ENCODE results near the gene RNF114.
"Not testable (repeated sequence)": the region's sequence is repeated elsewhere in the genome, so short reads cannot be mapped to it uniquely, and the experiment has no call there.

The RNF114 gene

DNA sequence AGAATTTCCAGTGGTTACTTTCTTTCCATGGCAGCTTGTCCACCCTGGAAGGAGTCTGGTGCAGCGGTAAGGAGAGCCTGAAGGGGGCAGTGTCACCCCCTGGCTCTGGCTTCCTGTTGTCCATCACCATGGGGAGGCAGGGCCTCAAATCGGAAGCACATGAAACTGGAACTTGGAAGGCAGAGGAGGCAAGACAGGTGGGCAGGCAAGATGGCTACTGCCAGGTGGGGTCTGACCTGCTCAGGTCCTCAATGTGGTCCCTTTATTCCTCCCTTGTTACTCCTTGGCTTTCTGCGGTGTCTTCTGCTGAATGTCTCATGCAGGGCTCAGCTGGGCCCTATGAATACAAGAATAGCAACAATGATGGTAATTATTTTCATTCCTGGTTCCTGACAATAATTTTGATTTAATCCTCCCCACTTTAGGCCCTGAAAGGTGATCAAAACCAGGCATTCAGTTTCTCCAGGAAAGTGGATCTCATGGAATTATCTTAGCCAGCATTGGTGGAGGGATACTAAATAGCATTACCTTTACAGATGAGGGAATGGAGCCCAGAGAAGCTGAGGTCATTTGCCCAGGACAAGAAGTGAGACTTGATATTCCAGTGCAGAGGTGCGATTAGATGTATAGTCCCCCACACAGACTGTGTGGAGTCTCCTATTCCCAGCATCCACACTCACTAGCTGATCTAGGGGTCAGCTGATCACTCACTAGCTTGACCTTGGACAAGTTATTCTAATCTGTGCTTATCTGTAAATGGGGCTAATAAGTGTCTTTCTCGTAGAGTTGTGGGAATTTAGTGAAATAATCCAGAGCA, 29.0 kb downstream of the RNF114 start:
- no peak for DNase-seq (ENCODE audit: low read depth, low spot score)

DNA sequence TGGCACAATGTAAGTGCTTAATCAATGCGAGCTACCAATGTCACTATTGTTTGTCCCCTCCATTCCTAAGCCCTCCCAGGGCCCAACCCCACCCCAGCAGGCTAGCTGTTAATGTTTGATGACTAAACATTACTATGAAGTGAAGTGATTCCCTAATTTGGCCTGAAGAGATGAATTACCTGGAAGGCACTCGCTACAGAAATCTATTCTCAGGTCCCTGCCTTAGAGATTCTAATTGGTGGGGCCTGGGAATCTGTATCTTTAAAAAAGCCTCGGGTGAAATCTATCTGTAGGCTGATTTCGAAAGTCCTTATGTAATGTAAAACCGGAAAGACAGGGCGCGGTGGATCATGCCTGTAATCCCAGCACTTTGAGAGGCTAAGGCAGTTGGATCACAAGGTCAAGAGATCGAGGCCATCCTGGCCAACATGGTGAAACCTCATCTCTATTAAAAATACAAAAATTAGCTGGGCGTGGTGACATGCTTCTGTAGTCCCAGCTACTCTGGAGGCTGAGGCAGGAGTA, 29.6 kb downstream of the RNF114 start:
- DNase-seq (ENCODE audit: low read depth, low spot score): no peak

DNA sequence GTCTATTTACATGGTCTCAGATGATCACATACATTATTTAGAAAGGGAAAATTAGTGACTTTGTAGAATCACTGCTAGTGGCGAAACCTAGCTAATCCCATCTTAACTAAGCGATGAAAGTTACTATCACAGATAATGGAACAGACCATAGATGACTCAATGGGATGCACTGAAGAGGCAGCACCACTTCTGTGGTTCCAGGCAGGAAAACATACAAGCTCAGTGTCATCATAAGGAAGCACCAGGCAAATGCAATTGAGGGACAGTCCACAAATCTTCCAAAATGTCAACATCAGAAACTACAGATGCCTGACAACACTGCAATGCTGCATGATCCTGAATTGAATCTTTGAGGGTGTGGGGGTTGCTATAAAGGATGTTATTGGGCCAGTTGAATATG, 30.7 kb downstream of the RNF114 start:
- no peak for DNase-seq (ENCODE audit: low read depth, low spot score)

DNA sequence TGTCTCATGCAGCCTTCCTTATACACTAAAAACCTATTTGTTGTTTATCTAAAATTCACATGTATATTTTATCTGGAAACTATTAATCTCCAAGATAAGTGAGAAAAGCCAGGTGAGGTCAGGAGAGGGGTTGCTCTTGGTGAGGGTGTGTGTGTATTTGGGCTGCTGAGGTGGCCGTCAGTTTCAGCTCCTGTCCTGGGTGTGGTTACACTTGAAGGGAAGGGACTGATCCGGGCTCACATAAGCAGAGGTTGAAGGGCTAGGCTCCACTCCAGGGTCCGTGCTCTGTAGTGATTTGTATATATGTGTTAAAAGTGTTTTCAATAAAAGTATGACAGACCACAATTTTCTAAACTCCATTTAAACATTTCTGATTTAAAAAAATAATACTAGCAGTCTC, 33.0 kb downstream of the RNF114 start:
- DNase-seq (ENCODE audit: low read depth, low spot score): no peak

DNA sequence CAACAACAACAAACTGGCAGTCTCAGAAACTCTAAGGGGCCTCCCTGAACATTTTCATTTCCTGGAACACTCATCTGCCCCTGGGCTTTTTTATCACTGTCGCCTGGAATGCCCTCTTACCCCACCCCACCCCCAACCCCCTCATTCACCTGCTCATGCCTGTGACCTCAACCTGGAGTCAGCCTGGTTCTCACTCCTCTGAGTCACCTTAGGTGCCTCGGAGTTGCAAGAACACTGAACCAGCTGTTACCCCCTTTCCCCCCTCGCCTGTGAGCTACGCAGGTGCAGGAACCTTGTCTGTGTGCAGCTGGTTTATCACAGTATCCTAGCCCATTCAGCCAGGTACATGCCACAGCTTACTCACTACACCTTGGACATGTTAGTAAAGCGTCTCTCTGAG, 33.7 kb downstream of the RNF114 start:
- DNase-seq (ENCODE audit: low read depth, low spot score): no peak

DNA sequence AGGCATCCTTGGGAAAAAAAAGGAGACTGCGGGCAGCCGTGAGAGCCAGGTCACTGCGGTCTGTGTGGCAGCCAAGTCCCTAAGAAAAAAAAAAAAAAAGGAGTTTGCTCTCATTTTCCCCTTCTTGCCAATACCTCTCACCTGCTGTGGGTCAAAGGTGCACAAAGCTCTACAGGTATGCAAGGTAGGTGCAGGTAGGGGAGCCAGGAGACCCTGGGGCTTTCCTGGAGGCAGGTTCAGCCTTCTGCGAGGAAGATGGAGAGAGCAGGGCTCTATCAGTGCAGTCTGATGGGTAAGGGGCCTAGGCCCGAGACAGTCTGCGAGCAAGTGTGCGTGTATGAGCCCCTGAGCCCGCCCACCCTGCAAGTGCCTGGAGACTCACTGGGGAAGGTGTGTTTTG, 34.3 kb downstream of the RNF114 start:
- no peak for DNase-seq (ENCODE audit: low read depth, low spot score)

DNA sequence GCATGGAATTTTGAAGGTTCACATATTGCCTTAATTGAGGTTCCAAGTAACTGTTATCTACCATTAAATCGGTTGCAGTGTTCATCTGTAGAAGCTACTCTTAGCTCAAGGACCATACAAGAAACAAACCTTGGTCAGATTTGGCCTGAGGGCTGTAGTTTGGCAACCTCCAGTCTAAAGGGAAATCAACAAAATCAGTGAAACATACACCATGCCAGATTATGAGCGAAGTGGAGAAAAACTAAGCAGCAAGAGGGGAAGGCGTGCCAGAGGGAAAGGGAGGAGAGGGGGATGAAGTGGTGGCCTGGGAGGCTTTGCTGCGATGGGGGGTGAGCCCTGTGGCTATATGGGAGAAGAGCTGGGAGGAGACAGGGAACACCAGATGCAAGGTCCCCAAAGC, 37.8 kb downstream of the RNF114 start:
- DNase-seq (ENCODE audit: low read depth, low spot score): no peak

DNA sequence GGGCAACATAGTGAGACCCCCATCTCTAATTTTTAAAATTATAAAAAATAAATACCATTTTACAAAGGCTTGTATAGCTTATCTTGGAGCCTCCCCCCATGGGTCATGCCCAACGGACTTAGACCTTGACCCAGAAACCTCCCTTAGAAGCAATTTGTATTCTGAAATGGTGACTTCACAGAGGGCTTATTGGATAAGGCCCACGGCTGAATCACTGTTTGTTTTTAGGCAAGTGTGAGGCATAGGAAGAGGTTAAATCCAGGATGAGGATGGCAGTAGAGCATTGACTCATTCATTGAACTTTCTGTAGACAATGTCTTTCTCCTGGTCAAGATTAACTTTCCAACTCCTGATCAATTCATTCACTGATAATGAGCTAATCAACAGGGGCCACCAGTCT, 40.3 kb downstream of the RNF114 start:
- no peak for DNase-seq (ENCODE audit: low read depth, low spot score)

DNA sequence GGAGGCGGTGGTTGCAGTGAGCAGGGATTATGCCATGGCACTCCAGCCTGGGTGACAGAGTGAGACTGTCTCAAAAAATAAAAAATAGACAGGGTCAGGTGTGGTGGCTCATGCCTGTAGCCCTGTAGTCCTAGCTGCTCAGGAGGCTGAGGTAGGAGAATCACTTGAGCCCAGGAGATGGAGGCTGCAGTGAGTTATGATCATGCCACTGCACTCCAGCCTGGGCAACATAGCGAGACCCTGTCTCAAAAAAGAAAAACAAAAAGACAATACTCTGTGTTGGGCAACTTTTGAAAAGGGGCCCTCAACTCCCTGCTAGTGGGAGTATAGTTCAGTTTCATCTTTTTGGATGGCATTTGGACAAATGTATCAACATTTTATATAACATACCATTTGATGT, 41.5 kb downstream of the RNF114 start:
- not testable (repeated sequence) for DNase-seq (ENCODE audit: low read depth, low spot score)

DNA sequence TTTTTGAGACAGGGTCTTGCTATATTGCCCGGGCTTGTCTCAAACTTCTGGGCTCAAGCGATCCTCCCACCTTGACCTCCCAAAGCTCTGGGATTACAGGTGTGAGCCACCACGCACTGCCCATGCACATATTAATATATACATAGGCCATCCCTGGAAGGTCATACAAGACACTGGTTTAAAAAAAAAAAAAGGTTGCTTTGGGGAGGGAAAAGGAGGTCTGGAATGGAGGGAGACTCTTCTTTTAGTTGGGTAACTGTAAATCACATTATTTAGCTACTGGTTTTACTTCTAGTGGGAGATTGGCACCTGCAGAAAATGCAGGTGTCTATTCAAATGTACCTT, 42.5 kb downstream of the RNF114 start:
- no peak for DNase-seq (ENCODE audit: low read depth, low spot score)

DNA sequence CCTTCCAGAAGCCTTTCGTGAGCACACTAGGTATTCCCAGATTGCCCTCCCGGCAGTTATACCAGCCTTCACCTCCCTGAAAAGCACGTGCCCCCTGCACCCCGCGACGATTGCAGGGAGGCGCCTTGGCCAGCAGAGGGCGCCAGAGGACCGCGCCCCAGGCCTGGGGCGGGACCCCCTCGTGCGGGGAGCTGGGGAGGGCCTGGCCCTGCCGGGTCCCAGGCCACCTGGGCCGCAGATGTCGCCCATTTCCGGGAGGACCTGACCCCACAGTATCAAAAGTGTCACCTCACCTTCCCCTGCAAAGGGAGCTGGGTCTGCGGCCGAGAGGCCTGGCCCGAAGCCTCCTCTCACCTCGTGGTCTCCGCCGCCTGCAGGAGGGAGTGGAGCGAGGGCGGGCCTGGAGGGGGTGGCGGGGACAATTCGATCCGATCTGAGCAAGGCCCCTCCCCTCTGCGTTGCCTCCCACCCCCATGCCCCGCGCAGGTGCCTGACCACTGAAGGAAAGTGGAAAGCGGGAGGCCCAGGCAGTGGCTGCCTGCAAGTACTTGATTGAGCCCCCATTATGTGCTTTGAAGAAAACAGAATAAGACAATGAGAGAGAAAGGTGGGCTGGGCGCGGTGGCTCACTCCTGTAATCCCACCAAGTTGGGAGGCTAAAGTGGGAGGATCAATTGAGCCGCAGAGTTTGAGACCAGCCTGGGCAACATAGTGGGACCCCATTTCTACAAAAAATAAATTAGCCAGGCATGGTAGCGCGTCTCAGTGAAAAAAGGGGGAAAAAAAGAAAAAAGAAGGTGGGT, 43.0 kb downstream of the RNF114 start:
- no peak for DNase-seq (ENCODE audit: low read depth, low spot score)

DNA sequence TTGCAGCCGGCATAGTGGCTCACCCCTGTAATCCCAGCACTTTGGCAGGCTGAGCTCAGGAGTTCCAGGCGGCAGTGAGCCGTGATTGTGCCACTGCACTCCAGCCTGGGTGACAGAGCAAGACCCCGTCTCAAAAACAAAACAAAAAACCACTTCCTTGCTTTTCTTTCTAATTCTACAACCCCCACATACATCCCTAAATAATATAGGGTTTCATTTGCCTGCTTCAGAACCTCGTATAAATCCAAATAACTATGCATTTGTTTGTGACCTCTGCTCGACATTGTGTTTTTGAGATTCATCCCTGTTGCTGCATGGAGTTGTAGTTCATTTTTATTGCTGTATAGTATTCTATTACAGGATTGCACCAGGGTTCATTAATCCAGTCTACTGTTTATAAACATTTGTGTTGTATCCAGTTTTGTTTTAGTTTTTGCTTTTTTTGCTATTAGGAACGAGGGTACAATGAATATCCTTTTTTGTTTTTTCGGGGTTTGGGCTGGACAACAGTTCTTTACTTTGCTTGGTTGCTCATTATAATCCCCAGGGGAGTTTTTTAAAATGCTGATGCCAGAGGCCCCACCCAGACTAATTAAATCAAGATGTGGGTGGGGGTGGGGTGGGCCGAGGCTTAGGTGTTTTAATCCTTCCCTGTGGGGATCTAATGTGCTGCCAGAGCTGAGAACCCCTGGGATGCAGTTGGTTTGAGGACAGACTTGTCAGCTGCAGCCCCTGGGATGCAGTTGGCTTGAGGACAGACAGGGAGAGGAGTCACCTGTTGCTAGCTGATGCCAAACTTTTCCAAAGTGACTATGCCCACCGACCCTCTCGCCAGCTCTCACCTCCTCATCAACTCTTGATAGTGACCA, 44.2 kb downstream of the RNF114 start:
- no peak for DNase-seq (ENCODE audit: low read depth, low spot score)

DNA sequence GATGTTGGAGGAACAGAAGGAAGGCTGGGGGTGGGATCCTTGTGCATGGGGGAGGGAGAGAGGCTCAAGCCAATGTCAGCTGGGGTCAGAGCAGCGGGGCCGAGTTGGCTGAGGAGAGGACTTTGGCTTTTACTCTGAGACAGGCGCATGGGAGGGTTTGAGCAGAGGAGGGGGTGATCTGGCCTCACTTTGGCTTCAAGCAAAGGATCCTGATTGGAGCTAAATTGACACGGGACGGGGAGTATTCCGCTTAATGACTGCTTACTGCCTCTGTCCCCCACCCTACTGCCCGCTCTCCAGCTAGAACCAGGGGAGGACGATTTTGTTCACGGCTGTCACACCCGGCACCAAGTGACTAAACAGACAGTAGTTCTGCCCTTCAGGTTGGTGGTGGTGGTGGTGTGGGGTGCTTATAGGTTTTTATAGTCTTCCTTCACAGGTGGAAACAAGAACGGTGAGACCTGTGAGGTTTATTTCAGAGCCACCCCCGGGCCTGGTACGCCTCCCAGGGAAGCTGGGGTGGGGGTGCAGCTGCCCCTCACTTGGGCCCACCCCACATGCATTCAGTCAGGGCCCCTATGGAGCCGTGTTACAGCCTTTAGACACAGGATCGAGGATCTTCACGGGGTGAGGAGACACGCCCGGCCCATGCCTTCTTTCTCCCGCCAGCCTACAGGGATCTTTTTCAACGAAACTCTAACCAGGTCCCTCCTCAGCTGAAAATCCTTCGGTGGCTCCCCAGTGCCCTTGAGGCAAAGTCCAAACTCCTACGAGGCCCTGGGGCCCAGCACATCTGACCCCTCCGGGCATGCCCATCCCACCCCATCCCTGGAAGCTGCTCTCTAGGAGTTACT, 45.2 kb downstream of the RNF114 start:
- no peak for DNase-seq (ENCODE audit: low read depth, low spot score)

DNA sequence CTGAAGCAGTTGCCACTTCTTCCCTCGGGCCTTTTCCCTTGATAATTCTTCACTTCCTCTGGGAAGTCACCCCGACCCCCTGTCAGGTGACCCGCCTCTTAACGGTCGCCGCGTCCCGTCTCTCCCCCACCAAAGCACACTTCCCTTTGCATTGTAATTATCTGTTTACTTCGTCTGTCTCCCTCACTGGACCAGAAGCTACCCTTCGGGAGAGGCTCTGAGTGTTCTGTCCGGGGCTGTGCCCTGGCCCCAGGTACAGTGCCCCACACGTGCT, 45.8 kb downstream of the RNF114 start:
- DNase-seq (ENCODE audit: low read depth, low spot score): no peak

DNA sequence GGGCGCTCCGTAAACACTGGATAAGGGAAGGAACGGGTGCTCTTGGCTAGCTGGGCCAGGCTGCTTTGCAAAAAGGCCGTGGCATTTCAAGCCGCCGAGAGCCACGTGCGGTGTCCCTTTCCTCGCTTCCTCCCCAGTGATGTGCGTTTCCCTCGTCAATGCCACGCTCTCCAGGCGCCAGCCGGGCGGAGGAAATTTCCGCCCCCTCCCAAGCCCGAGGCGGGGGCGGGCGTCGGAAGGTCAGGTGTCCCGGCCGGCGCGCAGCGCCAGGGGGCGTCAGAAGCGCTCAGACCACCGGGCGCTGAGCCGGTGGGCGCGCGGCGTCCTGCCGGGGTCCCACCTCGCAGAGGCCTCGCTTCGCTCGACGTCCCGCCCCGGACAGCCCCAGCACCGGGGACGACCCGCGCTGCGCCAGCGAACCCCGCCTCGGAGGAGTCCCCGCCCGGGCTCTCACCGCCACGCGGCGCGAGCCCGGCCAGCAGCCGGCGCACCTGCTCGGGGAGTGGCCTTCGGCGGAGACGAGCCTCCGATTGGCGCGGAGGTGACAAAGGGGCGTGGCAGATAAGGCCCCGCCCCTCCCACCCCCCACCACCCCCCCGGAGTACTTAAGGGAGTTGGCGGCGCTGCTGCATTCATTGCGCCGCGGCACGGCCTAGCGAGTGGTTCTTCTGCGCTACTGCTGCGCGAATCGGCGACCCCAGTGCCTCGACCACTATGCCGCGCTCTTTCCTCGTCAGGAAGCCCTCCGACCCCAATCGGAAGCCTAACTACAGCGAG, 46.3 kb downstream of the RNF114 start, which contains the start of gene SNAI1:
SNAI1 (plus strand) TSS at position 635 of the 777 bp plus-strand sequence; CDS start at position 715, 80 bp downstream.
- DNase-seq (ENCODE audit: low read depth, low spot score): no peak

DNA sequence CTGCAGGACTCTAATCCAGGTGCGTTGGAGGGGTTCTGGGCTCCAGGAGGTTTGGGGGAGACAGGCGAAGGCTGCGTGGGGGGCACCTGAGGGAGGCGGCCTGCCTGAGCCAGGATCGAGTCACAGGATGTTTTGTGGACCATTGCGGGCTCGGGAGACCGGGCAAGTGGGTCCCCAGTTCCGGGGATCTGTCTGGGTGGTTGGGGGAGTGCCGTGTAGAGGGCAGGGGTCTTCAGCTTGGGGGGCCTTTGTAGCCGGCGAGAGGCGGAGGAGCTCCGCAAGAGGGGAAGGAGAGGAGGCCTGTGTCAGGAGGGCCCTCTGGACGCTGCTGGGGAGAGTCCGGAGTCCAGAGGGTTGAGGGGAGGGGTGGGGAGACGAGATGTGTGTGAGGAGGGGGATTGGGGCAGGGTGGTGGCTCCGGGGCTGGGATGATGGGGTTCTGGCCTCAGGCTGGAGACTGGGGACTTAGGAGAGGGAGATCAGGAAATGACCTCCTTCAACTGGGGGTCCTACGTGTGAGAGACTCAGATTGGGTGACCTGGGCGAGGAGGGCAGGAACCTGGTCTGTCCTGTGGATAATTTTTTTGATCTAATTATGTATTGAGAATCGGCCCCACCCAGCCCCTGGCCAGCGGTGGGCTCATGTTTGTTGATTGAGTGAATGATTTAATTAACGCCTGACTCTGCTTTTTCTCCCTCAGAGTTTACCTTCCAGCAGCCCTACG, 47.1 kb downstream of the RNF114 start:
- DNase-seq (ENCODE audit: low read depth, low spot score): no peak

DNA sequence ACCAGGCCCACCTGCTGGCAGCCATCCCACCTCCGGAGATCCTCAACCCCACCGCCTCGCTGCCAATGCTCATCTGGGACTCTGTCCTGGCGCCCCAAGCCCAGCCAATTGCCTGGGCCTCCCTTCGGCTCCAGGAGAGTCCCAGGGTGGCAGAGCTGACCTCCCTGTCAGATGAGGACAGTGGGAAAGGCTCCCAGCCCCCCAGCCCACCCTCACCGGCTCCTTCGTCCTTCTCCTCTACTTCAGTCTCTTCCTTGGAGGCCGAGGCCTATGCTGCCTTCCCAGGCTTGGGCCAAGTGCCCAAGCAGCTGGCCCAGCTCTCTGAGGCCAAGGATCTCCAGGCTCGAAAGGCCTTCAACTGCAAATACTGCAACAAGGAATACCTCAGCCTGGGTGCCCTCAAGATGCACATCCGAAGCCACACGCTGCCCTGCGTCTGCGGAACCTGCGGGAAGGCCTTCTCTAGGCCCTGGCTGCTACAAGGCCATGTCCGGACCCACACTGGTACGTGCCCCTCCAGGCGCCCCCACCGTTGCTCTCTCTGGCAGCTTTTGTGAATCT, 47.7 kb downstream of the RNF114 start:
- DNase-seq (ENCODE audit: low read depth, low spot score): no peak

DNA sequence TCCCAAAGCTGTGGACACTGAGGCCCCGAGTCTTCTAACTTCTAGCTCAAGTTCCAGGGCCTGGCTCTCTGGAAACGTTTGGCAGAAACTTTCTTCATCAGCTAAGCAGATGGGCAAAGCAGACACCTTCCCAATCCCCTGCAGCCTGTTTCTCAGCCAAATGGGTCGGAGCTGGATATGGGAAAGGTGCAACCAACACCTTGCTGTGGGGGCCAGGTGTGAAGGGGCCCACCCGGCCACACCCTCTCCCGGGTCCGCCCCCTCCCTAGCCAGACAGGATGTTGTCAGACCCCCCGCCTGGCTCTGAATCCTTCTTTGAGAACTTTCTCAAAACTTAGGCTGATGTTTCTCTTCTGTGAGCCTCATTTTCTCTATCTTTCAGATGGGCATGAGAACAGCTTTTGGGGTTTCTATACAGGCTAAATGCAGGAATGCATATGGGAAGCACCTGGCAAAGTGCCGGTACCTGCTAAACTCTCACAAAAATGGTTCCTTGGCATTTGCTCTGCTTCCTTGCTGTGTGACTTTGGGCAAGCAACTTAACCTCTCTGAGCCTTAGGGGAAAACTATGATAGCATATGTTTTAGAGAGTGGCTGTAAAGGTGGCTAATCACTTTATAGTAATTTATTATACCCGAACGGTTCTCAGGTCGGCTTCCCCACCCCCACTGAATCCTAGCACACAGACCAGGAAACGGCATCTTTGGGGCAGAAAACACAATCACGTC, 48.4 kb downstream of the RNF114 start:
- no peak for DNase-seq (ENCODE audit: low read depth, low spot score)

DNA sequence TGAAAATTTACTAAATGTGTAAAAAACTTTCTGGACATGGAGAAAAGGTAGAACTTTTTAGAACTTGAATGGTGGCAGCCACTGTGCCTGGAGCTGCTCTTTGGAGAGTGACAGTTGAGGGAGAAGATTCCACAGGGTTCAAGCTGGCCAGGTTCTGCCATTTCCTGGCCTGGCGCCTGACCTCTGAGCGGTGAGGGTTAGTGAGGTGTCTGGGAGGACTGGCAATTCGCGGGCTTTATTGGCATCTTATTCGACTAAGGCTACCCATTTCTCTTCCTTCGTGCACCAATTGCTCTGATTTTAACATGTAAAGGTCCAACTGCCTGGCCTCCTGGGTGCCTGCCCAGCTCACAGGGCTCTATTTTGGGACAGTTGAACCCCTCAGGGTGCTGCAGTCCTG, 49.0 kb downstream of the RNF114 start:
- no peak for DNase-seq (ENCODE audit: low read depth, low spot score)
